Transverse colon (tissue), 4 donors: Measurements from ENCODE around the gene ZNF14. TPM values are rescaled to one million over a fixed set of nuclear protein-coding genes. Genes with fewer than 3 reads are reported as not detected.
"Not testable (repeated sequence)": the region's sequence is repeated elsewhere in the genome, so short reads cannot be mapped to it uniquely, and the experiment has no call there.

Experiments
- DNase-seq: peaks from one replicate; pipeline ENCODE4 v3.0.0-alpha.2; 2019
- H3K27ac ChIP-seq, 4 donors: fragments of 200-600 bp; sonication (generic); 2 replicates each; pipeline ENCODE4 v1.5.1; 2016 to 2018; ENCODE audit warnings: inconsistent platforms in 4 of 4
- H3K27me3 ChIP-seq: fragments of 200-600 bp; sonication (generic); 2 replicates; pipeline ENCODE4 v1.5.1; 2017; ENCODE audit warnings: inconsistent platforms
- H3K36me3 ChIP-seq, 4 donors: fragments of 200-600 bp; sonication (generic); 2 replicates each; pipeline ENCODE4 v1.5.1; 2017 to 2019; ENCODE audit warnings: inconsistent platforms in 4 of 4
- H3K4me1 ChIP-seq, 4 donors: fragments of 200-600 bp; sonication (generic); 2 replicates each; pipeline ENCODE4 v1.5.1; 2017 to 2020; ENCODE audit warnings: inconsistent platforms in 4 of 4
- H3K4me3 ChIP-seq, 4 donors: fragments of 200-600 bp; sonication (generic); 1 replicate in 1 of 4; 2 replicates in 3 of 4; pipeline versions ENCODE4 v1.5.1 to v1.6.1; 2017 to 2019; ENCODE audit warnings: inconsistent platforms in 4 of 4
- H3K9me3 ChIP-seq, 2 donors: fragments of 200-600 bp; sonication (generic); 2 replicates each; pipeline ENCODE4 v1.5.1; 2017 to 2019; ENCODE audit warnings: inconsistent platforms in 2 of 2
- CTCF ChIP-seq, 5 experiments: fragments of 200-600 bp in 3 of 5; fragments of 450-650 bp in 2 of 5; sonication (generic) in 3 of 5; IDR thresholded peaks; 1 replicate in 2 of 5; 2 replicates in 3 of 5; pipeline ENCODE4 v1.5.1; 2016 to 2017; ENCODE audit warnings: antibody characterized with exemption in 5 of 5, inconsistent platforms in 3 of 5, mild to moderate bottlenecking in 2 of 5, moderate library complexity in 1 of 5
- EP300 ChIP-seq: sonication (generic); formaldehyde crosslinking; IDR thresholded peaks from one replicate; pipeline ENCODE4 v1.6.1; 2017; ENCODE audit warnings: antibody characterized with exemption, low read depth
- POLR2A ChIP-seq: fragments of 450-650 bp; IDR thresholded peaks from one replicate; pipeline ENCODE4 v1.6.1; 2016; ENCODE audit warnings: antibody characterized with exemption, mild to moderate bottlenecking, moderate library complexity
- POLR2AphosphoS5 ChIP-seq, 3 donors: sonication (generic); formaldehyde crosslinking; IDR thresholded peaks; one replicate each; pipeline ENCODE4 v1.6.1; 2016; ENCODE audit warnings: antibody characterized with exemption in 3 of 3
- WGBS, 2 donors: methylation state at CpG; one replicate each; pipeline ENCODE4 v1.1.5; 2018; ENCODE audit warnings: low coverage in 1 of 2; 5-methylcytosine and 5-hydroxymethylcytosine counted together
- in situ Hi-C, 4 donors: fragments of 200-750 bp; cut with MboI; loops; one replicate each; pipeline versions ENCODE4 v1.15.0 to v1.15.1; 2017; ENCODE audit warnings: low sequenced_read_pairs in 3 of 4, low pct_ligation_motif_present in 1 of 4, low pct_unique_long_range_greater_than_20kb in 1 of 4
- intact Hi-C: fragments of 100-400 bp; cut with DNase I; formaldehyde crosslinking; loops from one replicate; pipeline ENCODE4 v1.15.1; 2023; ENCODE audit warnings: low total_unique reads
- total RNA-seq, 4 donors: library from RNA; depleted of rRNA; stranded (reverse); fragments of >200 nt; gene quantifications; one replicate each; pipeline ENCODE4 v1.1.0, GENCODE V29; 2016

Gene ZNF14
- total RNA-seq, 4 donors from 2014 or later = 0.37 to 10.0 (median 4.6) TPM

- 87% methylated on average over 12 of the region's 13 CpGs; no CpG with 5 or more reads in 1 of the 2 donors for WGBS, 2 donors
- TF ChIP-seq CTCF (IDR thresholded peaks at IDR 0.05) (no peak), EP300 (no peak), POLR2A (no peak), POLR2AphosphoS5 (IDR thresholded peaks at IDR 0.05) (no peak)
- in situ Hi-C loops = no loop called here
- no peaks in the 10 kb centered on the region for H3K4me1 ChIP-seq
- no peaks in the 10 kb centered on the region for H3K9me3 ChIP-seq
- H3K27ac ChIP-seq = no peak overlapping the region
- H3K27me3 ChIP-seq = no peaks in the 10 kb centered on the region
- intact Hi-C loops = no loop called here
- no peaks in the 10 kb centered on the region for H3K36me3 ChIP-seq
- no peak overlapping the region for H3K4me3 ChIP-seq
- DNase-seq = no peak
Measured at GRCh38 chr19:19747357-19748220, 14.7 kb upstream of the ZNF14 start.

GRCh38 chr19:19746286-19747213 is 13.6 kb upstream of the ZNF14 start:
- in situ Hi-C loops = no loop called here
- no peak overlapping the region for H3K27ac ChIP-seq
- H3K4me1 ChIP-seq = no peaks in the 10 kb centered on the region
- intact Hi-C loops = no loop called here
- H3K9me3 ChIP-seq = no peaks in the 10 kb centered on the region
- WGBS, 2 donors = 68% methylated on average over 15 of the region's 15 CpGs; no CpG with 5 or more reads in 1 of the 2 donors
- DNase-seq = no peak
- H3K4me3 ChIP-seq = no peak overlapping the region
- H3K27me3 ChIP-seq = no peaks in the 10 kb centered on the region
- H3K36me3 ChIP-seq = no peaks in the 10 kb centered on the region
- no peak for TF ChIP-seq CTCF (IDR thresholded peaks at IDR 0.05)
- TF ChIP-seq POLR2A = no peak

- WGBS, 2 donors = 84% methylated on average over 17 of the region's 17 CpGs; no CpG with 5 or more reads in 1 of the 2 donors
- Histone ChIP-seq H3K27me3 (no peaks in the 10 kb centered on the region), H3K27ac (no peak overlapping the region), H3K9me3 (no peaks in the 10 kb centered on the region), H3K36me3 (no peaks in the 10 kb centered on the region), H3K4me1 (no peaks in the 10 kb centered on the region), H3K4me3 (no peak overlapping the region)
- intact Hi-C loops (no loop called here), in situ Hi-C loops (no loop called here)
- DNase-seq = no peak
- TF ChIP-seq CTCF (IDR thresholded peaks at IDR 0.05) (no peak), POLR2AphosphoS5 (IDR thresholded peaks at IDR 0.05) (no peak)
Measured at GRCh38 chr19:19745496-19746285, 12.8 kb upstream of the ZNF14 start.

- Histone ChIP-seq H3K36me3 (no peaks in the 10 kb centered on the region), H3K4me1 (no peaks in the 10 kb centered on the region), H3K27me3 (no peaks in the 10 kb centered on the region), H3K9me3 (no peaks in the 10 kb centered on the region), H3K4me3 (no peak overlapping the region), H3K27ac (no peak overlapping the region)
- no peak for TF ChIP-seq CTCF (IDR thresholded peaks at IDR 0.05)
- TF ChIP-seq POLR2A = no peak
- TF ChIP-seq EP300 = no peak
- TF ChIP-seq POLR2AphosphoS5 (IDR thresholded peaks at IDR 0.05) = no peak
- no peak for DNase-seq
- intact Hi-C loops (no loop called here), in situ Hi-C loops (no loop called here)
- 90 to 93% methylated on average over 8 to 17 of the region's 17 CpGs for WGBS, 2 donors
Measured at GRCh38 chr19:19744641-19745040, 11.7 kb upstream of the ZNF14 start.

- H3K36me3 ChIP-seq, intact Hi-C loops, H3K4me3 ChIP-seq, H3K4me1 ChIP-seq, DNase-seq, in situ Hi-C loops, H3K27me3 ChIP-seq, H3K27ac ChIP-seq, H3K9me3 ChIP-seq: not testable (repeated sequence)
- 85% methylated on average over 6 of the region's 6 CpGs; no CpG with 5 or more reads in 1 of the 2 donors for WGBS, 2 donors
Measured at GRCh38 chr19:19743921-19744320, 11.0 kb upstream of the ZNF14 start.
